ENCODE measurements around the gene FAM81A. TPM values are rescaled to one million over a fixed set of nuclear protein-coding genes. Genes with fewer than 3 reads are reported as not detected.

Gene FAM81A
- total RNA-seq, 1 donor from 2014 or later: 0.49 TPM

GRCh38 chr15:59437142-59437816 lies 707 bp upstream of the FAM81A start:
- intact Hi-C loops (cut with DNase I): no loop called here
- H3K36me3 ChIP-seq: no peaks in the 10 kb centered on the region
- no peaks in the 10 kb centered on the region for H3K9me3 ChIP-seq
- H3K4me3 ChIP-seq: peak overlapping the region; percentile 41 to 61
- H3K27ac ChIP-seq: peak overlapping the region; percentile 42
- no peaks in the 10 kb centered on the region for H3K27me3 ChIP-seq
- TF ChIP-seq POLR2AphosphoS5 (IDR thresholded peaks at IDR 0.05; ENCODE audit: insufficient read depth in 1 of 2, low read depth in 1 of 2) (no peak), CTCF (IDR thresholded peaks at IDR 0.05) (no peak), POLR2A (IDR thresholded peaks at IDR 0.05) (no peak)
- H3K4me1 ChIP-seq: peaks cover 18% of the 10 kb centered on the region
- no peak for DNase-seq (ENCODE audit: extremely low spot score in 2 of 2)

- peak overlapping the region; percentile 59 for H3K27ac ChIP-seq
- no peak for DNase-seq (ENCODE audit: extremely low spot score in 2 of 2)
- no peaks in the 10 kb centered on the region for H3K27me3 ChIP-seq
- TF ChIP-seq POLR2A (IDR thresholded peaks at IDR 0.05): no peak
- TF ChIP-seq CTCF (IDR thresholded peaks at IDR 0.05): no peak
- TF ChIP-seq POLR2AphosphoS5 (IDR thresholded peaks at IDR 0.05; ENCODE audit: insufficient read depth in 1 of 2, low read depth in 1 of 2): no peak
- peak overlapping the region; percentile 55 to 61 for H3K4me3 ChIP-seq
- intact Hi-C loops (cut with DNase I): no loop called here
- H3K4me1 ChIP-seq: peaks cover 18% of the 10 kb centered on the region
- no peaks in the 10 kb centered on the region for H3K36me3 ChIP-seq
- H3K9me3 ChIP-seq: no peaks in the 10 kb centered on the region
Measured at GRCh38 chr15:59438625-59439290, 772 bp downstream of the FAM81A start.

- H3K4me1 ChIP-seq: peaks cover 18% of the 10 kb centered on the region
- H3K36me3 ChIP-seq: no peaks in the 10 kb centered on the region
- intact Hi-C loops (cut with DNase I): no loop called here
- no peak overlapping the region for H3K4me3 ChIP-seq
- no peaks in the 10 kb centered on the region for H3K9me3 ChIP-seq
- TF ChIP-seq CTCF (IDR thresholded peaks at IDR 0.05) (no peak), POLR2A (IDR thresholded peaks at IDR 0.05) (no peak), POLR2AphosphoS5 (IDR thresholded peaks at IDR 0.05; ENCODE audit: insufficient read depth in 1 of 2, low read depth in 1 of 2) (no peak)
- H3K27ac ChIP-seq: no peak overlapping the region
- H3K27me3 ChIP-seq: no peaks in the 10 kb centered on the region
- DNase-seq (ENCODE audit: extremely low spot score in 2 of 2): no peak
Measured at GRCh38 chr15:59439576-59439975, 1.6 kb downstream of the FAM81A start.

GRCh38 chr15:59443341-59444072 lies 5.5 kb downstream of the FAM81A start:
- TF ChIP-seq POLR2AphosphoS5 (IDR thresholded peaks at IDR 0.05; ENCODE audit: insufficient read depth in 1 of 2, low read depth in 1 of 2): no peak
- Histone ChIP-seq H3K27ac (no peak overlapping the region), H3K4me3 (no peak overlapping the region), H3K27me3 (no peaks in the 10 kb centered on the region), H3K9me3 (no peaks in the 10 kb centered on the region), H3K4me1 (peaks cover 5% of the 10 kb centered on the region), H3K36me3 (no peaks in the 10 kb centered on the region)
- no peak for DNase-seq (ENCODE audit: extremely low spot score in 2 of 2)
- intact Hi-C loops (cut with DNase I): no loop called here

- TF ChIP-seq CTCF (IDR thresholded peaks at IDR 0.05) (no peak), POLR2AphosphoS5 (IDR thresholded peaks at IDR 0.05; ENCODE audit: insufficient read depth in 1 of 2, low read depth in 1 of 2) (no peak), POLR2A (IDR thresholded peaks at IDR 0.05) (no peak)
- Histone ChIP-seq H3K36me3 (no peaks in the 10 kb centered on the region), H3K27me3 (no peaks in the 10 kb centered on the region), H3K27ac (no peak overlapping the region), H3K4me1 (no peaks in the 10 kb centered on the region), H3K9me3 (no peaks in the 10 kb centered on the region), H3K4me3 (no peak overlapping the region)
- intact Hi-C loops (cut with DNase I): no loop called here
- DNase-seq (ENCODE audit: extremely low spot score in 2 of 2): no peak
Measured at GRCh38 chr15:59444081-59444835, 6.3 kb downstream of the FAM81A start.
